WTC11 (cell line): Measurements from ENCODE around the gene MORC2. TPM values are rescaled to one million over a fixed set of nuclear protein-coding genes. Genes with fewer than 3 reads are reported as not detected.
A peak's percentile ranks its signal among the peaks of the same experiment; 100 is the strongest.

Experiments used
- ATAC-seq: fragments of 200-7000 bp; cut with Tn5 transposase; 2 replicates; pipeline ENCODE4 v1.10.0; 2021; ENCODE audit warnings: mild to moderate bottlenecking, moderate library complexity
- CTCF ChIA-PET: fragments of 300-600 bp; sonication (Branson Sonifier 250); formaldehyde crosslinking; loops from one replicate; lab custom pipeline; 2021; ENCODE audit warnings: antibody characterized with exemption; lab: Charles Lee
- POLR2A ChIA-PET: fragments of 350-600 bp; sonication (Branson Sonifier 250); formaldehyde crosslinking; loops from one replicate; lab custom pipeline; 2021; ENCODE audit warnings: antibody characterized with exemption; lab: Charles Lee
- DNase-seq: peaks from one replicate; pipeline ENCODE4 v3.0.0; 2021; ENCODE audit warnings: low spot score
- H3K27ac Mint-ChIP-seq: 2 replicates; pipeline ENCODE4 v1.8.0; 2021; ENCODE audit warnings: mixed read lengths
- H3K27me3 Mint-ChIP-seq: 2 replicates; pipeline ENCODE4 v1.8.0; 2021; ENCODE audit warnings: low read depth, mild to moderate bottlenecking, moderate library complexity, mixed read lengths
- H3K36me3 Mint-ChIP-seq: 2 replicates; pipeline ENCODE4 v1.8.0; 2021; ENCODE audit warnings: mixed read lengths
- H3K4me1 Mint-ChIP-seq: 2 replicates; pipeline ENCODE4 v1.8.0; 2022; ENCODE audit warnings: mixed read lengths
- H3K4me3 Mint-ChIP-seq: 2 replicates; pipeline ENCODE4 v1.8.0; 2021; ENCODE audit warnings: mild to moderate bottlenecking, moderate library complexity, mixed read lengths
- H3K9me3 Mint-ChIP-seq: 2 replicates; pipeline ENCODE4 v1.8.0; 2021; ENCODE audit warnings: mixed read lengths
- AFF4 ChIP-seq: sonication (generic); formaldehyde crosslinking; IDR thresholded peaks from 2 replicates; pipeline ENCODE4 v1.8.1; 2023; ENCODE audit warnings: mild to moderate bottlenecking, missing genetic modification reagents, borderline replicate concordance
- ATF2 ChIP-seq: sonication (generic); formaldehyde crosslinking; IDR thresholded peaks from 2 replicates; pipeline ENCODE4 v1.8.1; 2022; ENCODE audit warnings: low read depth, missing genetic modification reagents, borderline replicate concordance
- CREM ChIP-seq: sonication (generic); formaldehyde crosslinking; IDR thresholded peaks from 2 replicates; pipeline ENCODE4 v1.8.1; 2022; ENCODE audit warnings: mild to moderate bottlenecking, missing genetic modification reagents, moderate library complexity
- E2F5 ChIP-seq: sonication (generic); formaldehyde crosslinking; IDR thresholded peaks from 2 replicates; pipeline ENCODE4 v1.8.1; 2022; ENCODE audit warnings: mild to moderate bottlenecking, moderate library complexity, missing genetic modification reagents
- HMGXB4 ChIP-seq: sonication (generic); formaldehyde crosslinking; IDR thresholded peaks from 2 replicates; pipeline ENCODE4 v1.8.1; 2023; ENCODE audit warnings: mild to moderate bottlenecking, moderate library complexity, missing genetic modification reagents
- JUN ChIP-seq: sonication (generic); formaldehyde crosslinking; IDR thresholded peaks from 2 replicates; pipeline ENCODE4 v1.8.0; 2023; ENCODE audit warnings: mild to moderate bottlenecking, missing genetic modification reagents
- KAT7 ChIP-seq: sonication (generic); formaldehyde crosslinking; IDR thresholded peaks from 2 replicates; pipeline ENCODE4 v1.8.1; 2023; ENCODE audit warnings: missing genetic modification reagents, mild to moderate bottlenecking, borderline replicate concordance
- OVOL2 ChIP-seq: fragments of 250-450 bp; sonication (Bioruptor Pico); IDR thresholded peaks from 2 replicates; pipeline ENCODE4 v1.9.0; 2021; ENCODE audit warnings: mild to moderate bottlenecking, borderline replicate concordance
- PRDM15 ChIP-seq: sonication (generic); formaldehyde crosslinking; IDR thresholded peaks from 2 replicates; pipeline ENCODE4 v1.8.0; 2022; ENCODE audit warnings: missing genetic modification reagents
- SMAD3 ChIP-seq: sonication (generic); formaldehyde crosslinking; IDR thresholded peaks from 2 replicates; pipeline ENCODE4 v1.8.0; 2022; ENCODE audit warnings: missing genetic modification reagents, mild to moderate bottlenecking, borderline replicate concordance
- TCF7 ChIP-seq: sonication (generic); formaldehyde crosslinking; IDR thresholded peaks from 2 replicates; pipeline ENCODE4 v1.8.0; 2022; ENCODE audit warnings: mild to moderate bottlenecking, low read depth, missing genetic modification reagents, moderate library complexity
- TP53 ChIP-seq: sonication (generic); formaldehyde crosslinking; IDR thresholded peaks from 2 replicates; pipeline ENCODE4 v1.8.1; 2023; ENCODE audit warnings: mild to moderate bottlenecking, missing genetic modification reagents
- USF1 ChIP-seq: sonication (generic); formaldehyde crosslinking; IDR thresholded peaks from 2 replicates; pipeline ENCODE4 v1.8.0; 2022; ENCODE audit warnings: mild to moderate bottlenecking, missing genetic modification reagents
- USF2 ChIP-seq: sonication (generic); formaldehyde crosslinking; IDR thresholded peaks from 2 replicates; pipeline ENCODE4 v1.8.1; 2023; ENCODE audit warnings: mild to moderate bottlenecking, missing genetic modification reagents, moderate library complexity
- ZNF121 ChIP-seq: sonication (generic); formaldehyde crosslinking; IDR thresholded peaks from 2 replicates; pipeline ENCODE4 v1.8.0; 2023; ENCODE audit warnings: missing genetic modification reagents
- ZNF138 ChIP-seq: sonication (generic); formaldehyde crosslinking; conservative IDR thresholded peaks from 2 replicates; pipeline ENCODE4 v1.8.1; 2022; ENCODE audit warnings: mild to moderate bottlenecking, moderate library complexity, missing genetic modification reagents
- total RNA-seq: library from RNA; stranded (reverse); gene quantifications from 3 replicates; pipeline ENCODE4 v1.2.3, GENCODE V29; 2021

The MORC2 gene
- total RNA-seq, 1 experiment from 2014 or later = 62.3 TPM

GRCh38 chr22:30887453-30887852 lies 81.1 kb downstream of the MORC2 start:
- ATAC-seq (no peak), DNase-seq (no peak)
- TF ChIP-seq USF2 (CRISPR knock-in tag) (no peak), USF1 (CRISPR knock-in tag) (no peak), TCF7 (no peak), PRDM15 (CRISPR knock-in tag) (no peak), ATF2 (CRISPR knock-in tag) (no peak), TP53 (CRISPR knock-in tag) (no peak), ZNF121 (no peak), HMGXB4 (CRISPR knock-in tag) (no peak), OVOL2 (no peak), KAT7 (CRISPR knock-in tag) (no peak), E2F5 (no peak), CREM (CRISPR knock-in tag) (no peak), JUN (no peak)
- Mint-ChIP-seq H3K9me3 (no peaks in the 10 kb centered on the region), H3K36me3 (peaks cover 4% of the 10 kb centered on the region; the same call in 1 of the 2 replicates), H3K4me1 (peaks cover 13% of the 10 kb centered on the region), H3K27ac (no peak overlapping the region), H3K27me3 (no peaks in the 10 kb centered on the region; the same call in 1 of the 2 replicates), H3K4me3 (no peak overlapping the region)
- POLR2A ChIA-PET = interaction anchor here (0.6 kb wide), 2 partner anchors 135 to 232 kb away, joined by 3 read pairs; no protein-coding TSS in a partner anchor
- CTCF ChIA-PET = interaction anchor here (0.6 kb wide), 1 partner anchor 381 kb away, joined by 3 read pairs; no protein-coding TSS in a partner anchor

GRCh38 chr22:30885591-30885990 lies 83.0 kb downstream of the MORC2 start:
- peaks cover 4% of the 10 kb centered on the region; the same call in 1 of the 2 replicates for H3K36me3 Mint-ChIP-seq
- no peak overlapping the region for H3K27ac Mint-ChIP-seq
- H3K9me3 Mint-ChIP-seq = no peaks in the 10 kb centered on the region
- peaks cover 13% of the 10 kb centered on the region for H3K4me1 Mint-ChIP-seq
- ChIA-PET POLR2A (no interaction called here), CTCF (interaction anchor here (1.1 to 1.5 kb wide), 4 partner anchors 9 to 121 kb away, joined by 3 to 5 read pairs (median 3); no protein-coding TSS in a partner anchor)
- no peak overlapping the region for H3K4me3 Mint-ChIP-seq
- H3K27me3 Mint-ChIP-seq = no peaks in the 10 kb centered on the region; the same call in 1 of the 2 replicates
- no peak for ATAC-seq
- DNase-seq = peak; percentile 10
- TF ChIP-seq JUN = no peak
- TF ChIP-seq ZNF138 = no peak
- TF ChIP-seq AFF4 = no peak
- TF ChIP-seq OVOL2 = no peak
- no peak for TF ChIP-seq SMAD3 (CRISPR knock-in tag)
- no peak for TF ChIP-seq USF1 (CRISPR knock-in tag)
